Measurements from ENCODE around the gene BCAM. TPM values are rescaled to one million over a fixed set of nuclear protein-coding genes. Genes with fewer than 3 reads are reported as not detected.

BCAM gene
- total RNA-seq, 4 donors from 2014 or later = 8.3 to 68.2 (median 19.2) TPM

DNA sequence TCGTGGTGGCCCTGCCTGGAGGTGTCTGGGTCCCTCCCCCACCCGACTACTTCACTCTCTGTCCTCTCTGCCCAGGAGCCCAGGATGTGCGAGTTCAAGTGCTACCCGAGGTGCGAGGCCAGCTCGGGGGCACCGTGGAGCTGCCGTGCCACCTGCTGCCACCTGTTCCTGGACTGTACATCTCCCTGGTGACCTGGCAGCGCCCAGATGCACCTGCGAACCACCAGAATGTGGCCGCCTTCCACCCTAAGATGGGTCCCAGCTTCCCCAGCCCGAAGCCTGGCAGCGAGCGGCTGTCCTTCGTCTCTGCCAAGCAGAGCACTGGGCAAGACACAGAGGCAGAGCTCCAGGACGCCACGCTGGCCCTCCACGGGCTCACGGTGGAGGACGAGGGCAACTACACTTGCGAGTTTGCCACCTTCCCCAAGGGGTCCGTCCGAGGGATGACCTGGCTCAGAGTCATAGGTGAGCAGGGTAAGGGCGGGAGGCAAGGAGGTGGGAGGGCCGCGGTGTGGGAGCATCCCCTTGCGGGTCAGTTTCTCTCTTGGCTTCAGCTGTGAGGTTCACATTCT is 56.4 kb downstream of the BCAM start:
- TF ChIP-seq, protein P1, sequence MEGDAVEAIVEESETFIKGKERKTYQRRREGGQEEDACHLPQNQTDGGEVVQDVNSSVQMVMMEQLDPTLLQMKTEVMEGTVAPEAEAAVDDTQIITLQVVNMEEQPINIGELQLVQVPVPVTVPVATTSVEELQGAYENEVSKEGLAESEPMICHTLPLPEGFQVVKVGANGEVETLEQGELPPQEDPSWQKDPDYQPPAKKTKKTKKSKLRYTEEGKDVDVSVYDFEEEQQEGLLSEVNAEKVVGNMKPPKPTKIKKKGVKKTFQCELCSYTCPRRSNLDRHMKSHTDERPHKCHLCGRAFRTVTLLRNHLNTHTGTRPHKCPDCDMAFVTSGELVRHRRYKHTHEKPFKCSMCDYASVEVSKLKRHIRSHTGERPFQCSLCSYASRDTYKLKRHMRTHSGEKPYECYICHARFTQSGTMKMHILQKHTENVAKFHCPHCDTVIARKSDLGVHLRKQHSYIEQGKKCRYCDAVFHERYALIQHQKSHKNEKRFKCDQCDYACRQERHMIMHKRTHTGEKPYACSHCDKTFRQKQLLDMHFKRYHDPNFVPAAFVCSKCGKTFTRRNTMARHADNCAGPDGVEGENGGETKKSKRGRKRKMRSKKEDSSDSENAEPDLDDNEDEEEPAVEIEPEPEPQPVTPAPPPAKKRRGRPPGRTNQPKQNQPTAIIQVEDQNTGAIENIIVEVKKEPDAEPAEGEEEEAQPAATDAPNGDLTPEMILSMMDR (IDR thresholded peaks at IDR 0.05; ENCODE audit: low read depth) = no peak

DNA sequence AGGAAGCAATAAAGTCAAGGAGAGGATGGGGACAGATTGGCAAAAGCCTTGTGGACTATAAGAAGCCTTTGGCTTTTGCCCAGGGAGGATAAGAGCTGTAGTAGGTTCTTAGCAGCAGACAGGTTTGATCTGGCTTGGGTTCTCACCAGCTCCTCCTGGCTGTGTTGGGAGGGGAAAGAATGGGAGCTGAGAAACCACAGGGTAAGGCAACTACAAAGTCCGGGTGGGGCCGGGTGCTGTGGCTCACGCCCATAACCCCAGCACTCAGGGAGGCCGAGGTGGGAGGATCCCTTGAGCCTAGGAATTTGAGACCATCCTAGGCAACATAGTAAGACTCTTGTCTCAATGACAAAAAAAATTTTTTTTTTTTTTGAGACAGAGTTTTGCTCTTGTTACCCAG is 57.8 kb downstream of the BCAM start:
- TF ChIP-seq, protein P1 (IDR thresholded peaks at IDR 0.05; ENCODE audit: low read depth) = no peak

DNA sequence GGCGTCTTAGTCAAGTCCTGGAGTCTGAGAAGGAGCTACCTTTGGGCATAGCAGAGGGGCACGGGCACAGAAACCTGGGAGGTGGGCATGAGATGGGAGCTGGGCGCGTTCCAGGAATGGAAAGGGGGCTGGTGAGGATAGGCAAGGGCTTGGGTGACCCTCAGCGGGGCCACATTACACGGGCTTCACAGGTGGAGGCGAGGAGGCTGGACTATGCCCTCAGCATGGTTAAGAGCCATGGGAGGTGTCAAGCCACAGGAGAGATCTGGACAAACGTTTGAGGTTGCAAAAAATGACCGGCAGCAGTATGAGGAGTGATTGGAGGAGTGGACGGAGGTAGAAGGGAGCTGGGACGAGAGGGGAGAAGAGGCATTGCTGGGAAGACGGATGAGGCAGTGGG is 58.7 kb downstream of the BCAM start:
- TF ChIP-seq, protein P1 (IDR thresholded peaks at IDR 0.05; ENCODE audit: low read depth) = no peak

DNA sequence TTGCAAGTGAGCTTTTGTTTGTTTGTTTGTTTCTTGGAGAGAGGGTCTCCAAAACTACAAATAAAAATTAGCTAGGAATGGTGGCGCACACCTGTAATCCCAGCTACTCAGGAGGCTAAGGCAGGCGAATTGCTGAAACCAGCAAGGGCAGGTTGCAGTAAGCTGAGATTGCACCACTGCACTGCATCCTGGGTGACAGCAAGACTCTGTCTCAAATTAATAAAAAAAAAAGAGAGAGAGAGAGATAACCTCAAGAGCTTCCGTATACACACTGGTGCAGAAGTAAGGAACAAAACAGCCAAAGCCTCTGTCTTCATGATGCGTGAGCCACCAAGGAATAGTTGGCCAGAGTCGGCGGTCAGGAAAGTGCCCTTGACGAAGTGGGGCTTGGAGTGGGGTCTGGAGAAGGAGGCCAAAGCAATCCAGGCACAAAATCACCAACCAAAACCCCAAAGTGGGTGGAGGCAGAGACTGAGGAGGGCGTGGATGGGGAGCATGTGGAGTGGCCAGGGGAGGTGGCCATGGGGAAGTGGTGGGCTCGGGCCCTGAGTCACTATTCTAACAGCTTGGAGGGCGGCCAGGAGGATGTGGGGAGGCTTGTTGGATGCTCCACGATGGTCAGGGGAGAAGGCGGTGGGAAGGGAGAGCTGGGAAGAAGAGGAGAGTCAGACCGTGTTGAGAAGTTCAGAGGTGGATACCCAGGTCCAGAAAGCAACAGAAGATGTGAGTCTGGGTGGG is 61.0 kb downstream of the BCAM start:
- TF ChIP-seq, protein P1 (IDR thresholded peaks at IDR 0.05; ENCODE audit: low read depth) = no peak

Small RNAs within 50 kb of the gene (small RNA-seq; reads per million reads assigned to genes)
- not detected for gene RF00156

Other genes starting within 250 kb of the BCAM start
- gene IGSF23, start 195.5 kb upstream of the BCAM start, total RNA-seq = not detected
- 10 to 100 TPM in 2 of 4 donors, 1 to 10 TPM in 2; 9.5 to 15.0 (median 10.4) TPM for gene PVR, start 165.2 kb upstream of the BCAM start, total RNA-seq
- gene CEACAM19, start 137.6 kb upstream of the BCAM start, total RNA-seq = 1 to 10 TPM in 3 of 4 donors, under 1 TPM in 1; 0.49 to 1.5 (median 1.2) TPM
- not detected for gene CEACAM16, start 110.0 kb upstream of the BCAM start, total RNA-seq
- 10 to 100 TPM in 3 of 4 donors, 1 to 10 TPM in 1; 6.3 to 13.4 (median 12.9) TPM for gene BCL3, start 60.4 kb upstream of the BCAM start, total RNA-seq
- not detected for gene CBLC, start 31.2 kb upstream of the BCAM start, total RNA-seq
- 10 to 100 TPM; 20.4 to 49.9 (median 24.1) TPM for gene NECTIN2, start 37.2 kb downstream of the BCAM start, total RNA-seq
- 10 to 100 TPM; 18.3 to 69.5 (median 34.6) TPM for gene TOMM40, start 82.2 kb downstream of the BCAM start, total RNA-seq
- 1,000 to 10,000 TPM in 3 of 4 donors, 100 to 1,000 TPM in 1; 212 to 2,618 (median 1,765) TPM for gene APOE, start 96.7 kb downstream of the BCAM start, total RNA-seq
- 100 to 1,000 TPM in 2 of 4 donors, 10 to 100 TPM in 2; 30.7 to 394 (median 88.3) TPM for gene APOC1, start 105.5 kb downstream of the BCAM start, total RNA-seq
- not detected for gene APOC4, start 133.1 kb downstream of the BCAM start, total RNA-seq
- 1 to 10 TPM in 1 of 4 donors, not detected in 3; 4.8 TPM for gene APOC2, start 136.9 kb downstream of the BCAM start, total RNA-seq
- gene CLPTM1, start 146.3 kb downstream of the BCAM start, total RNA-seq = 10 to 100 TPM; 45.8 to 86.1 (median 65.3) TPM
- 1 to 10 TPM in 3 of 4 donors, under 1 TPM in 1; 0.49 to 9.4 (median 5.8) TPM for gene RELB, start 192.4 kb downstream of the BCAM start, total RNA-seq
- gene CLASRP, start 229.9 kb downstream of the BCAM start, total RNA-seq = 10 to 100 TPM; 23.3 to 86.7 (median 44.0) TPM

All from subcutaneous adipose tissue (tissue), 4 donors.